ENCODE data around the gene FLNA.
"Not testable (repeated sequence)": the region's sequence is repeated elsewhere in the genome, so short reads cannot be mapped to it uniquely, and the experiment has no call there.

The FLNA gene

GRCh38 chrX:154374313-154375155 lies at the start of gene FLNA:
Gene FLNA, minus strand, starts transcription at chrX:154374634. Its CDS starts 3,389 bp downstream, at chrX:154371245.
- DNase-seq: no peak

- DNase-seq: no peak
Measured at GRCh38 chrX:154420402-154420756, 45.9 kb upstream of the FLNA start.

- DNase-seq: no peak
Measured at GRCh38 chrX:154419688-154420401, 45.4 kb upstream of the FLNA start.

GRCh38 chrX:154419189-154419588 lies 44.8 kb upstream of the FLNA start:
- no peak for DNase-seq

GRCh38 chrX:154417157-154417556 lies 42.7 kb upstream of the FLNA start:
- no peak for DNase-seq

- DNase-seq: no peak
Measured at GRCh38 chrX:154413142-154413541, 38.7 kb upstream of the FLNA start.

GRCh38 chrX:154412468-154412867 lies 38.0 kb upstream of the FLNA start:
- no peak for DNase-seq

GRCh38 chrX:154411981-154412340 lies 37.5 kb upstream of the FLNA start:
- DNase-seq: peak; percentile 32

- DNase-seq: no peak
Measured at GRCh38 chrX:154409222-154409871, 34.9 kb upstream of the FLNA start, which contains the start of gene DNASE1L1. Gene DNASE1L1, minus strand, starts transcription at chrX:154409254. Its CDS starts 3,686 bp downstream, at chrX:154405568.

GRCh38 chrX:154408659-154409221 lies 34.3 kb upstream of the FLNA start:
- no peak for DNase-seq

GRCh38 chrX:154404625-154405192 lies 30.3 kb upstream of the FLNA start:
- no peak for DNase-seq

- DNase-seq: no peak
Measured at GRCh38 chrX:154403858-154404257, 29.4 kb upstream of the FLNA start.

GRCh38 chrX:154403192-154403591 lies 28.8 kb upstream of the FLNA start:
- DNase-seq: no peak

GRCh38 chrX:154402622-154403127 lies 28.2 kb upstream of the FLNA start:
- no peak for DNase-seq

- no peak for DNase-seq
Measured at GRCh38 chrX:154401918-154402621, 27.6 kb upstream of the FLNA start.

- DNase-seq: no peak
Measured at GRCh38 chrX:154401045-154401799, 26.8 kb upstream of the FLNA start.

- DNase-seq: not testable (repeated sequence)
Measured at GRCh38 chrX:154400369-154400817, 26.0 kb upstream of the FLNA start.

GRCh38 chrX:154399527-154400368 lies 25.3 kb upstream of the FLNA start:
- DNase-seq: no peak

- peak; percentile 70 for DNase-seq
Measured at GRCh38 chrX:154398668-154399526, 24.5 kb upstream of the FLNA start.
